Esophagus (tissue), 2 donors: Measurements from ENCODE around the gene KCNMA1. TPM values are rescaled to one million over a fixed set of nuclear protein-coding genes. Genes with fewer than 3 reads are reported as not detected.

Source experiments
- H3K27ac ChIP-seq, 2 donors: one replicate each; pipeline ENCODE4 v1.5.1; 2013; ENCODE audit warnings: low read depth in 2 of 2, mild to moderate bottlenecking in 2 of 2, inconsistent platforms in 1 of 2, low read length in 1 of 2, moderate library complexity in 1 of 2
- H3K27me3 ChIP-seq, 2 donors: one replicate each; pipeline ENCODE4 v1.6.1; 2013; ENCODE audit warnings: low read length in 2 of 2, control low read depth in 1 of 2, mild to moderate bottlenecking in 1 of 2; ENCODE audit not compliant: insufficient read depth in 2 of 2, control insufficient read depth in 1 of 2
- H3K36me3 ChIP-seq, 2 donors: one replicate each; pipeline ENCODE4 v1.6.1; 2013; ENCODE audit warnings: low read length in 1 of 2; ENCODE audit not compliant: control insufficient read depth in 2 of 2, insufficient read depth in 2 of 2
- H3K4me1 ChIP-seq, 2 donors: one replicate each; pipeline ENCODE4 v1.6.1; 2013; ENCODE audit warnings: low read length in 1 of 2; ENCODE audit not compliant: control insufficient read depth in 2 of 2, insufficient read depth in 2 of 2
- H3K4me3 ChIP-seq, 2 donors: one replicate each; pipeline ENCODE4 v1.5.1; 2013; ENCODE audit warnings: low read length in 2 of 2, mild to moderate bottlenecking in 2 of 2, low read depth in 1 of 2, moderate library complexity in 1 of 2
- H3K9me3 ChIP-seq, 2 donors: one replicate each; pipeline ENCODE4 v1.6.1; 2013; ENCODE audit warnings: mild to moderate bottlenecking in 2 of 2, low read depth in 1 of 2, low read length in 1 of 2, moderate library complexity in 1 of 2; ENCODE audit not compliant: control insufficient read depth in 2 of 2, insufficient read depth in 1 of 2
- whole genome bisulfite sequencing, 2 donors: extraction: QIAGEN DNeasy Blood & Tissue Kit; methylation state at CpG; one replicate each; pipeline ENCODE4 v1.1.7; 2013; 5-methylcytosine and 5-hydroxymethylcytosine counted together
- polyA plus RNA-seq, 2 donors: library from polyadenylated mRNA; stranded (reverse); fragments of 200-250 nt; gene quantifications; one replicate each; pipeline ENCODE4 v1.2.3, GENCODE V29; 2013
- donor health status: healthy with polysubstance abuse.
- donor health status: Bipolar disorder and iron deficiency.

KCNMA1 gene
- polyA plus RNA-seq, 2 donors: 8.4 to 11.2 TPM

DNA sequence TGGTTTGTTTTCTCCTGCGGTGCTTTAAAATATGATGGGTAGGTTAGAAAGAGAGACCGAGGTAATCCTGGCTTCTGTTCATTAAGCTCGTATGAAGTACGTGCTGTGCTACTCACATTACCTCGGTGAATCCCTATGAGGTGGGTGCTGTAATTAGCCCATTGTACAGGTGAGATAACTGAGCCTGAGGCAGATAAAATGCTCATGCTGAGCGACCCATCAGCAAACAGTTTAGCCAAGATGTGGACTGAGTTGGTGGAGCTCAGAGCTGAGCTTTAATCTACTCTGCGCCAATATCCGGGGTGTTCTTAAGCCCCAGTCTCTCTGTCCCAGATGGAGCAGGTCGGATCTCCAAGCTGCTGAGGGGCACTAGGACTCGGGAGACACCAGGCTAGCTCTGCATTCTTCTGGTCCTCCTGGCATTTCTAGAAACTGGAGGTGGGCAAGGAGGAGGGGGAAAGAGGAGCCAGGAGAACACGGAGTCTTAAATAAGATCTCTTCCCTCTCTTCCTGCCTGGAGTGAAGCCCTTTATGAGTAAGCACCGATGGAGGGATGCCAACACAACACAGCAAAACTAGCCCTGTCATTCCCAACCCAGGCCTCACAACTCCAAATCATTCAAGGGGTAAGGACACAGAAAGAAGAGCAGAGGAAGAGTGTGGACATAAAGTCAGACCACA, 458.5 kb downstream of the KCNMA1 start:
- Histone ChIP-seq H3K27ac (no peak overlapping the region), H3K4me3 (no peak overlapping the region), H3K36me3 (no peaks in the 10 kb centered on the region), H3K4me1 (no peaks in the 10 kb centered on the region), H3K9me3 (no peaks in the 10 kb centered on the region), H3K27me3 (no peaks in the 10 kb centered on the region)
- WGBS, 2 donors: 57 to 65% methylated on average over 12 of the region's 12 CpGs

DNA sequence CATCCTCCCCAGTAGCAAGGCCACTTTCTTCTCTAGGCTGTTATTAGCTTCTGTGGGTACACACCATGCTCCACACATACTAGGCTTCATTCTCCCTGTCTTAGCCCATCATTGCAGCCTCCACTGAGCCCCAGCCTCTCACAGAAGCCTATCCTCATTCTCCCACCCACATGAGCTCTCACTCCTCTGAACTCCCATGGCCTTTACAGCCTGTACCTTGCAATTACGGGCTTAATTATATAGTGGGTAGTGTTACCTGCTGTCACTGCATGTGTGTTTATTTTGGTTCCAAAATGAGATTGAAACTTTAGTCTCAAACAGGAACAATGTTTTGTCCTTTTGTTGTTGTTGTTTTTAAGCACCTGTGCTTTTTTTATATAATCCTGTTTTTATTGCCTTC, 460.0 kb downstream of the KCNMA1 start:
- Histone ChIP-seq H3K4me1 (no peaks in the 10 kb centered on the region), H3K36me3 (no peaks in the 10 kb centered on the region), H3K27me3 (no peaks in the 10 kb centered on the region), H3K9me3 (no peaks in the 10 kb centered on the region), H3K27ac (no peak overlapping the region), H3K4me3 (no peak overlapping the region)
- 87 to 91% methylated on average over 1 of the region's 1 CpG for WGBS, 2 donors

DNA sequence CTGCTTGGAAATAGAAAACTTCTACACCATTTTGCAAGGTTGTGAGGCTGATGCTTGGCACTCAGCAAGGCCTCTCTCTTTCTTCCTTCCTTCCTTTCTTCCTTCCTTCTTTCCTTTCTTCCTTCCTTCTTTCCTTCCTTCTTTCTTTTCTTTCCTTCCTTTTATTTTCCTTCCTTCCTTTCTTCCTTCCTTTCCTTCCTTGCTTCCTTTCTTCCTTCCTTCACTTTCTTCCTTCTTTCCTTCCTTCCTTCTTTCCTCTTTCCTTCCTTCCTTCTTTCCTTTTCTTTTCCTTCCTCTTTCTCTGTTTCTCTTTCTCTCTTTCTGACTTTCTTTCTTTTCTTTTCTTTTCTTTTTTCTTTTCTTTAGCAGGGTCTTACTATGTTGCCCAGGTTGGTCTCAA, 460.4 kb downstream of the KCNMA1 start:
- no peaks in the 10 kb centered on the region for H3K27me3 ChIP-seq
- no peak overlapping the region for H3K4me3 ChIP-seq
- no peak overlapping the region for H3K27ac ChIP-seq
- no peaks in the 10 kb centered on the region for H3K9me3 ChIP-seq
- no peaks in the 10 kb centered on the region for H3K4me1 ChIP-seq
- H3K36me3 ChIP-seq: no peaks in the 10 kb centered on the region

DNA sequence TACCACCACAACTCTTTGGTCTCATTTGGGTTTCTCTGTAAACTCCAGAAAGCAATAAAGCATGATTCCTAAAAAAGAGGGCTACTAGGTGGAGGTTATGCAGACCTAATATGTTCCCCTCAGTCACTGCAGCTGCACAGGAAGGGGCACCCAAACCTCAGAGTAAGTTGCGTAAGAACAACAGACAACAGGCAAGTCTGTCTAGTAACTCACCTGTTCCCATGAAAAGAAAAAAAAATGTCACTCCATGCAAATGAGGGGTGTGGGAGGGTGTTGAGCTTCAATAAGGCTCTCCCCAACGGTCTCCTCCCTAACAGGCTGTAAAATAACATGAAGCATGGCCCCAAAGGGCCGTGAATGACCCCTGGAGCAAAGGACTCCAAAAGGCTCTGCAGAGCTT, 461.4 kb downstream of the KCNMA1 start:
- Histone ChIP-seq H3K4me3 (no peak overlapping the region), H3K4me1 (no peaks in the 10 kb centered on the region), H3K27me3 (no peaks in the 10 kb centered on the region), H3K9me3 (no peaks in the 10 kb centered on the region), H3K36me3 (no peaks in the 10 kb centered on the region), H3K27ac (peak overlapping the region in 1 of 2 donors; percentile 7)
- 75 to 81% methylated on average over 3 of the region's 3 CpGs for WGBS, 2 donors

DNA sequence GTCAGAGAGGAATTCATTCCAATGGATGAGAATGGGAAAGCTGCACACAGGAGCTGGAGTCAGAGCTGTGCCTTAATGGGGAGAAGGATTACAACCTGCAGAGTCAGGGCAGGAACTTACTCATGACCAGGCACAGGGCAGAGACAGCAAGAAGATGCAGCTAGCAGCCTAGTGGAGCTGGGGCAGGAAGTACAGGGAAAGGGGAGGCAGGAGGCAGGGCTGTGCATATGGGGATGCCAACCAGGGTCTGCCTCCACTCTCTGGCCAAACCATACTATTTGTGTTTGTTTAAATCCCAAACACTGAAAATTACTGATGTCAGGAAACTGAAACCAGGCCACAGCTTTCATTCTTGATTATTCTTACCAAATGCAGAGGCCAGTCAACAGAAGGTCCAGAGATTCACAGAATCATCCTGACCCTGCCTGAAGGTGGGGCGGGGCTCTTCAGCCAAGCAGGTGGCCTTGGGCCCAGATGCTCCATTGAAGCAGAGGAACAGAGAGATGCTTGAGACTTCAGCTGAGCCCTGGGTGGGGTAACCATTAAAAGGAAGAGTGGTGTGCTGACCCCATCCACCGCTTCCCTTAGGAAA, 461.9 kb downstream of the KCNMA1 start:
- Histone ChIP-seq H3K36me3 (no peaks in the 10 kb centered on the region), H3K27ac (peak overlapping the region in 1 of 2 donors; percentile 3), H3K4me1 (no peaks in the 10 kb centered on the region), H3K9me3 (no peaks in the 10 kb centered on the region), H3K27me3 (no peaks in the 10 kb centered on the region), H3K4me3 (no peak overlapping the region)
- WGBS, 2 donors: 85 to 97% methylated on average over 2 of the region's 2 CpGs

DNA sequence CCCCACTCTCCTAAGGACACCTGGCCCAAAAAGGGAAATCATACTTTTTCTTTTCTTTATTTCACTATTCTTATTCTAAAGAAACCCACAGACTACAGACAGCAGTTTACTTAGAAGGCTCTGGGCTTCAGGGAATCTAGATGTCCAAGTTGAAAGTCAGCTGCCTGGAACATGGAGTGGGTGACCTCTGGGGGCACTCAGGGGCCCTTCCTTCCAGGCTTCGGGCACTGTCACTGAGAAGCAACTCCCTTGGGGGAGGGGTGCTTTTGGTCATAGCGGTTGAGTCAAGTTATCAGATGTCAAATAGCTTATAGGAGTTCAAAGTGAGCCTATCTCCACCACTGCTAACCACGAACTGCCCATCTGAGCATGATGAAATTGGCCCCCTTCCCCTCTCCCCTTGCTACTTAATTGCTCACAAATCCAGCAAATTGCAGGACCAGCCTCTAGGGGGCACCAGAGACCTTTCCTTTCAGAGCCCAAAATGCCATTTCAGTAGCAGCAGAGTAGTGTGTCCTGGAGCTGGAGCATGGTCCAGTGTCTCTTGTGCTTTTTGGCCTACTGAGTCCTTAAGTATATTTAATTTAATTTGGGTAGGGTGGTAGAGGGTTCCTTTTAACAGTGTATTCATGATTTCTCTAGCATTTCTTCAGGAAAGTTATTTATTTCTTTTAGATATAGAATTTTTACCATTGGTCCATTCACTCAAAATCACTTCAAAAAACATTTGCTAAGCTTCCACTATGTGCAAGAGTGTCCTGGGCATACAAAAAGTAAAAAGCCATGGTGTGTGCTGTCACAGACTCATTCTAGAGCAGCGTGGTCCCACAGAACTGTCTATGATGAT, 463.8 kb downstream of the KCNMA1 start:
- no peaks in the 10 kb centered on the region for H3K4me1 ChIP-seq
- no peaks in the 10 kb centered on the region for H3K36me3 ChIP-seq
- WGBS, 2 donors: 30 to 31% methylated on average over 4 of the region's 4 CpGs
- no peak overlapping the region for H3K27ac ChIP-seq
- H3K4me3 ChIP-seq: no peak overlapping the region
- H3K27me3 ChIP-seq: no peaks in the 10 kb centered on the region
- no peaks in the 10 kb centered on the region for H3K9me3 ChIP-seq

DNA sequence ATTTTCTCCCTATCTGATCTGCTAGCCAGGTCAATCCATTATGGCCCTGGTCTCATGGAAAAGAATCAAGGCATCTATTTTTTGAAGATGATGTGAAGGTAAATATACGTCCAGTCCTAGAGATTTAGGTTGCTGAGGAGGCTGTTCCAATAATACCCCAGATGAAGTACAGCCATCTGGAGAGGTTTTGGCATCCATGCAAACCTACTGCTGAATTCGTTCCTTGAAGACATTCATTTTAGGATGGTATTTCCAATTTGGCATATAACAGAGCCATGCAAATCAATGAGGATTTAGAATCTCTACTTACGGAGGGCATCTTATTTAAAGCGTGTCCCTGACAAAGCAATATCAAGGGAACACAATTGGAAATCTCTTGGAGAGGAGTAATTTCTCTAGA, 465.5 kb downstream of the KCNMA1 start:
- Histone ChIP-seq H3K27me3 (no peaks in the 10 kb centered on the region), H3K27ac (no peak overlapping the region), H3K4me3 (no peak overlapping the region), H3K4me1 (peaks cover 0 to 3% of the 10 kb centered on the region in 2 donors), H3K9me3 (no peaks in the 10 kb centered on the region), H3K36me3 (no peaks in the 10 kb centered on the region)
- WGBS, 2 donors: 72 to 74% methylated on average over 4 of the region's 4 CpGs

DNA sequence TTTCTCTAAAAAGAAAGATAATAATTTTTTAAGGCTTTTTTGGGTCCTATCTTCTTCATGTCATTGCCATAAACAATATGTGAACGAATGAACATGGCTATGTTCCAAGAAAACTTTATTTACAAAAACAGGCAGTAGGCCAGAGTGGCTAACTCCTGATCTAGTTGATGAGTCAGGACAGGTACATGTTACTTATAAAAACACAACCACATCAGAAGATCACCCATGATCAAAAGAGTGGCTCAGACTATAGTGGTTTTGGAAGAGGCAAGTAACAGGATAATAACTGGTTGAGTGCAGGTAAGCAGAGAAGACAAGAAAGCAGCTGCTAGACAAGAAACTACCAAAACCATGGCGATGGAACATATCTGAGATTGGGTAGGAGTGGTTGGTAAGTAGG, 468.7 kb downstream of the KCNMA1 start:
- no peaks in the 10 kb centered on the region for H3K27me3 ChIP-seq
- H3K4me3 ChIP-seq: no peak overlapping the region
- H3K27ac ChIP-seq: no peak overlapping the region
- no peaks in the 10 kb centered on the region for H3K9me3 ChIP-seq
- peaks cover 0 to 3% of the 10 kb centered on the region in 2 donors for H3K4me1 ChIP-seq
- no peaks in the 10 kb centered on the region for H3K36me3 ChIP-seq
- WGBS, 2 donors: 11 to 18% methylated on average over 2 of the region's 2 CpGs

DNA sequence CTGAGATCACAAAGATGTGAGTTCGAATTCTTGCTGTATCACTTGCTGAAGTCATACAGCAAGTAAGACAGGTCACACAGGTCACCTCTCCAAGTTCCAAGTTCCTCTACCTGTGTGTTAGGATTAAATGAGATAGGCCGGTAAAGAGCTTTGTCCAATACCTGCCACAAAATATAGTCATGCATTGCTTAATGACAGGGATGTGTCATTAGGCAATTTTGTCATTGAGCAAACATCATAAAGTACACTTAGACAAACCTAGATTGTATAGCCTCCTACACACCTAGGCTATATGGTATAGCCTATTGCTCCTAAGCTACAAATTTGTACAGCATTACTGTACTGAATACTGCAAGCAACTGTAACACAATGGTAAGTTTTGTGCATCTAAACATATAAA, 469.4 kb downstream of the KCNMA1 start:
- Histone ChIP-seq H3K36me3 (no peaks in the 10 kb centered on the region), H3K4me1 (peaks cover 0 to 3% of the 10 kb centered on the region in 2 donors), H3K4me3 (no peak overlapping the region), H3K9me3 (no peaks in the 10 kb centered on the region), H3K27ac (no peak overlapping the region), H3K27me3 (no peaks in the 10 kb centered on the region)
- WGBS, 2 donors: 63 to 73% methylated on average over 2 of the region's 2 CpGs
